Astrocyte (in vitro differentiated cells and primary cell): Measurements from ENCODE around the gene MID2. TPM values are rescaled to one million over a fixed set of nuclear protein-coding genes. Genes with fewer than 3 reads are reported as not detected.
"Not testable (repeated sequence)": the region's sequence is repeated elsewhere in the genome, so short reads cannot be mapped to it uniquely, and the experiment has no call there.

Source experiments
- DNase-seq: peaks from one replicate; pipeline ENCODE4 v3.0.0-alpha.2; 2010; ENCODE audit warnings: low read depth
- FAIRE-seq: peaks from 2 replicates; lab custom pipeline; 2011; peaks lifted over from hg19 to GRCh38; lab: Jason Lieb, UNC
- H2AFZ ChIP-seq: 2 replicates; pipeline ENCODE4 v1.6.0; 2012; ENCODE audit warnings: low read depth, low read length, inconsistent platforms
- H3K27ac ChIP-seq: 2 replicates; pipeline ENCODE4 v1.5.1; 2011; ENCODE audit warnings: low read depth, low read length, inconsistent platforms
- H3K27me3 ChIP-seq: 2 replicates; pipeline ENCODE4 v1.6.0; 2011; ENCODE audit warnings: low read length, inconsistent platforms; ENCODE audit not compliant: insufficient read depth
- H3K36me3 ChIP-seq: 2 replicates; pipeline ENCODE4 v1.5.1; 2011; ENCODE audit warnings: low read length, inconsistent platforms; ENCODE audit not compliant: insufficient read depth
- H3K4me1 ChIP-seq: 2 replicates; pipeline ENCODE4 v1.5.1; 2011; ENCODE audit warnings: low read length, inconsistent platforms; ENCODE audit not compliant: insufficient read depth
- H3K4me2 ChIP-seq: 2 replicates; pipeline ENCODE4 v1.6.0; 2012; ENCODE audit warnings: low read length, inconsistent platforms
- H3K4me3 ChIP-seq: 2 replicates; pipeline ENCODE4 v1.5.1; 2011; ENCODE audit warnings: low read depth, mild to moderate bottlenecking, low read length, inconsistent platforms; ENCODE audit not compliant: insufficient read depth
- H3K79me2 ChIP-seq: 2 replicates; pipeline ENCODE4 v1.6.0; 2012; ENCODE audit warnings: mild to moderate bottlenecking, low read length, inconsistent platforms; ENCODE audit not compliant: insufficient read depth
- H3K9ac ChIP-seq: 2 replicates; pipeline ENCODE4 v1.6.0; 2012; ENCODE audit warnings: mild to moderate bottlenecking, low read length, inconsistent platforms
- H3K9me3 ChIP-seq: 2 replicates; pipeline ENCODE4 v1.5.1; 2012; ENCODE audit warnings: low read depth, mild to moderate bottlenecking, low read length, inconsistent platforms; ENCODE audit not compliant: insufficient read depth
- H4K20me1 ChIP-seq: 2 replicates; pipeline ENCODE4 v1.6.0; 2012; ENCODE audit warnings: low read length, inconsistent platforms; ENCODE audit not compliant: insufficient read depth
- H3K27ac Mint-ChIP-seq: one replicate; pipeline ENCODE4 v1.8.0; 2021; ENCODE audit warnings: mild to moderate bottlenecking, mixed read lengths; ENCODE audit not compliant: unreplicated experiment
- H3K27me3 Mint-ChIP-seq: one replicate; pipeline ENCODE4 v1.8.0; 2021; ENCODE audit warnings: low read depth, mixed read lengths; ENCODE audit not compliant: unreplicated experiment
- H3K36me3 Mint-ChIP-seq: one replicate; pipeline ENCODE4 v1.8.0; 2021; ENCODE audit warnings: low read depth, mixed read lengths; ENCODE audit not compliant: unreplicated experiment
- H3K4me1 Mint-ChIP-seq: one replicate; pipeline ENCODE4 v1.8.0; 2021; ENCODE audit warnings: low read depth, mixed read lengths; ENCODE audit not compliant: unreplicated experiment
- H3K4me3 Mint-ChIP-seq: one replicate; pipeline ENCODE4 v1.8.0; 2021; ENCODE audit warnings: mild to moderate bottlenecking, moderate library complexity, mixed read lengths; ENCODE audit not compliant: unreplicated experiment
- H3K9me3 Mint-ChIP-seq: one replicate; pipeline ENCODE4 v1.8.0; 2021; ENCODE audit warnings: mild to moderate bottlenecking, mixed read lengths; ENCODE audit not compliant: unreplicated experiment
- EZH2 ChIP-seq: IDR thresholded peaks from 2 replicates; pipeline ENCODE4 v1.6.1; 2012; ENCODE audit warnings: mild to moderate bottlenecking, low read length, inconsistent platforms; ENCODE audit not compliant: insufficient read depth
- total RNA-seq: library from RNA; stranded (reverse); gene quantifications from 2 replicates; pipeline ENCODE4 v1.2.1, GENCODE V29; 2021
- TF ChIP-seq, protein P1 (sequence below): IDR thresholded peaks from 2 replicates; pipeline ENCODE4 v1.5.1; 2011; ENCODE audit warnings: low read depth, mild to moderate bottlenecking, inconsistent platforms, low read length, moderate library complexity; ENCODE audit not compliant: insufficient read depth

The MID2 gene
- total RNA-seq, 1 donor from 2014 or later: 11.1 TPM

DNA sequence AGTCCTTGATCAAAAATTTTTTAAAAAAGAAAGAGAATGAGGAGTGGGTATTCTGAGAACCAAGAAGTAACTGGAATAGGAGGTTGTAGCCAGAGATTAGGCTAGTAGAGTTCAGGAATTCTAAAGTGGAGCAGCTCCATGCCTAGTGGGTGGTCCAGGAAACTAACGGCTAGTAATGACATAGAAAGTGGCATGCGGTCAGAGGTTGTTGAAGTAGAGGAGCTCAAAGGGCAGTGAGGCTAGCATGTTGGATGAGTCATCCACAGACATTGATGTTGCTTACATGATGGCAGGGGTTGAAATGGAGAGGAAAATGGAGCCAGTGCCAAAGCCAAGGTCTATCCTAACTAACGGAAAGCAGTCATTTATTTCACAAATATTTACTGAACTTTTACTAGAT, 114.4 kb downstream of the MID2 start:
- H3K27me3 ChIP-seq: no peaks in the 10 kb centered on the region
- no peak for TF ChIP-seq EZH2
- H4K20me1 ChIP-seq: no peaks in the 10 kb centered on the region
- DNase-seq (no peak), FAIRE-seq (peak; percentile 45)
- Mint-ChIP-seq H3K27ac (no peak overlapping the region), H3K27me3 (no peaks in the 10 kb centered on the region), H3K36me3 (peaks cover 2% of the 10 kb centered on the region), H3K4me1 (no peaks in the 10 kb centered on the region), H3K4me3 (no peak overlapping the region), H3K9me3 (peaks cover 2% of the 10 kb centered on the region)
- no peak overlapping the region for H2AFZ ChIP-seq
- H3K79me2 ChIP-seq: no peaks in the 10 kb centered on the region
- no peaks in the 10 kb centered on the region for H3K9me3 ChIP-seq
- H3K9ac ChIP-seq: no peak overlapping the region
- no peak overlapping the region for H3K4me3 ChIP-seq
- H3K4me1 ChIP-seq: no peaks in the 10 kb centered on the region
- no peak overlapping the region for H3K27ac ChIP-seq
- H3K4me2 ChIP-seq: no peak overlapping the region
- H3K36me3 ChIP-seq: no peaks in the 10 kb centered on the region

DNA sequence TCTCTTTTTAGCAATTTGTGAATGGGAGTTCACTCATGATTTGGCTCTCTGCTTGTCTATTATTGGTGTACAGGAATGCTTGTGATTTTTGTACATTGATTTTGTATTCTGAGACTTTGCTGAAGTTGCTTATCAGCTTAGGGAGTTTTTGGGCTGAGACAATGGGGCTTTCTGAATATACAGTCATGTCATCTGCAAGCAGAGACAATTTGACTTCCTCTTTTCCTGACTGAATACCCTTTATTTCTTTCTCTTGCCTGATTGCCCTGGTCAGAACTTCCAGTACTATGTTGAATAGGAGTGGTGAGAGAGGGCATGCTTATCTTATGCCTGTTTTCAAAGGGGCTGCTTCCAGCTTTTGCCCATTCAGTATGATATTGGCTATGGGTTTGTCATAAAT, 129.7 kb downstream of the MID2 start:
- H3K4me1 Mint-ChIP-seq, H4K20me1 ChIP-seq, H3K4me3 Mint-ChIP-seq, H3K36me3 Mint-ChIP-seq, H3K27ac Mint-ChIP-seq, H3K27ac ChIP-seq, H2AFZ ChIP-seq, H3K79me2 ChIP-seq, H3K27me3 ChIP-seq, H3K9me3 Mint-ChIP-seq, H3K9ac ChIP-seq, H3K4me3 ChIP-seq, H3K9me3 ChIP-seq, H3K27me3 Mint-ChIP-seq, H3K4me2 ChIP-seq, H3K36me3 ChIP-seq, H3K4me1 ChIP-seq, FAIRE-seq, DNase-seq: not testable (repeated sequence)

DNA sequence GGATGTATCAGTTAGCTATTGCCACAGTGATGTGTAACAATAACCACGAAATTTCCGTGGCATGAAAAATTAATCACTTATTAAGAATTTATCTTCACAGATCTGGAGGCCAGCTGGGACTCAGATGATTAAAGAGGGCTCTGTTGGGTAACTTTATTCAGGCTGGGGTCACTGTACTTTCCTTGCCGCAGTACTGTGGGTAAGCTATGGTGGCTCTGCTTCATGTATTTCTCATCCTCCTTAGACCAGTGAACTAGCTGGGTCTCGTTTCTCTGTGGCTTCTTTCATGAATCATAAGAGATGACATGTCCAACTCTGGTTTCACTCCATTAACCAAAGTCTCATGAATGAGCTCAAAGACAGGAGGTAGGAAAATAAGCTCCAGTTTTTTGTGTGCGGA, 143.0 kb downstream of the MID2 start:
- Mint-ChIP-seq H3K4me3 (no peak overlapping the region), H3K27ac (no peak overlapping the region), H3K4me1 (peaks cover 3% of the 10 kb centered on the region), H3K36me3 (peaks cover 2% of the 10 kb centered on the region), H3K27me3 (no peaks in the 10 kb centered on the region), H3K9me3 (peaks cover 6% of the 10 kb centered on the region)
- no peak for TF ChIP-seq EZH2
- TF ChIP-seq, protein P1, sequence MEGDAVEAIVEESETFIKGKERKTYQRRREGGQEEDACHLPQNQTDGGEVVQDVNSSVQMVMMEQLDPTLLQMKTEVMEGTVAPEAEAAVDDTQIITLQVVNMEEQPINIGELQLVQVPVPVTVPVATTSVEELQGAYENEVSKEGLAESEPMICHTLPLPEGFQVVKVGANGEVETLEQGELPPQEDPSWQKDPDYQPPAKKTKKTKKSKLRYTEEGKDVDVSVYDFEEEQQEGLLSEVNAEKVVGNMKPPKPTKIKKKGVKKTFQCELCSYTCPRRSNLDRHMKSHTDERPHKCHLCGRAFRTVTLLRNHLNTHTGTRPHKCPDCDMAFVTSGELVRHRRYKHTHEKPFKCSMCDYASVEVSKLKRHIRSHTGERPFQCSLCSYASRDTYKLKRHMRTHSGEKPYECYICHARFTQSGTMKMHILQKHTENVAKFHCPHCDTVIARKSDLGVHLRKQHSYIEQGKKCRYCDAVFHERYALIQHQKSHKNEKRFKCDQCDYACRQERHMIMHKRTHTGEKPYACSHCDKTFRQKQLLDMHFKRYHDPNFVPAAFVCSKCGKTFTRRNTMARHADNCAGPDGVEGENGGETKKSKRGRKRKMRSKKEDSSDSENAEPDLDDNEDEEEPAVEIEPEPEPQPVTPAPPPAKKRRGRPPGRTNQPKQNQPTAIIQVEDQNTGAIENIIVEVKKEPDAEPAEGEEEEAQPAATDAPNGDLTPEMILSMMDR: no peak
- no peak overlapping the region for H2AFZ ChIP-seq
- no peak overlapping the region for H3K4me2 ChIP-seq
- no peak overlapping the region for H3K27ac ChIP-seq
- FAIRE-seq: no peak
- no peaks in the 10 kb centered on the region for H4K20me1 ChIP-seq
- H3K4me3 ChIP-seq: no peak overlapping the region
- DNase-seq: no peak
- no peaks in the 10 kb centered on the region for H3K9me3 ChIP-seq
- H3K36me3 ChIP-seq: no peaks in the 10 kb centered on the region
- no peaks in the 10 kb centered on the region for H3K4me1 ChIP-seq
- no peaks in the 10 kb centered on the region for H3K79me2 ChIP-seq
- no peak overlapping the region for H3K9ac ChIP-seq
- H3K27me3 ChIP-seq: no peaks in the 10 kb centered on the region

DNA sequence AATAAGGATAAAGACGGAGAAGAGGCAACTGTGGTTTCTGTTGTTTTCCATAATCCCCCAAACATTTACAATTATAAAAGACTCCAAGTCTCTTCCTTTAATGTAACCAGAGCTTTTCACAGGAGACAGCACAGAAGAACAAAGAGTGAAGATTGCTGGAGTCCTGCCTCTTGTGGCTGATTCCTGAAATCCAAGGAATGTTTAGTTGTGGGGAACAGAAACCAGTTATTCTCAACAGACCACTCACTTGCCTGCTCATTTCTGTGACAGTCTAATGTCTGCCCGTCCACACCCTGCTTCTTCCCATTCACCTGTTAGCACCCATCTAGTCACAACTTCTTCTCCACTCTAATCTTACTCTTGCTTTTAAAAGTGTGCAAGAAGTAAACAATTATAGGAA, 144.4 kb downstream of the MID2 start:
- no peak overlapping the region for H3K27ac Mint-ChIP-seq

More for the DNA sequence above, 144.4 kb downstream of the MID2 start:
- no peak overlapping the region for H3K4me3 Mint-ChIP-seq
- H3K4me1 ChIP-seq: no peaks in the 10 kb centered on the region
- no peak overlapping the region for H3K4me3 ChIP-seq
- no peak overlapping the region for H3K9ac ChIP-seq
- H3K79me2 ChIP-seq: no peaks in the 10 kb centered on the region
- H2AFZ ChIP-seq: no peak overlapping the region
- H3K9me3 ChIP-seq: no peaks in the 10 kb centered on the region
- peaks cover 2% of the 10 kb centered on the region for H3K9me3 Mint-ChIP-seq
- FAIRE-seq (peak; percentile 90), DNase-seq (no peak)
- H3K27me3 Mint-ChIP-seq: no peaks in the 10 kb centered on the region
- no peak overlapping the region for H3K4me2 ChIP-seq
- TF ChIP-seq, protein P1: no peak
- no peak for TF ChIP-seq EZH2
- peaks cover 3% of the 10 kb centered on the region for H3K4me1 Mint-ChIP-seq
- H3K27me3 ChIP-seq: no peaks in the 10 kb centered on the region
- no peak overlapping the region for H3K27ac ChIP-seq
- H3K36me3 ChIP-seq: no peaks in the 10 kb centered on the region
- no peaks in the 10 kb centered on the region for H3K36me3 Mint-ChIP-seq
- H4K20me1 ChIP-seq: no peaks in the 10 kb centered on the region
